HG03196 (cell line): ENCODE measurements around the gene DDAH1.

Source experiments
- ATAC-seq: cut with Tn5 transposase; IDR thresholded peaks from one replicate; pipeline ENCODE4 v1.9.1; 2021; ENCODE audit not compliant: unreplicated experiment

DDAH1 gene

GRCh38 chr1:85397490-85398032 lies 67.4 kb downstream of the DDAH1 start:
- ATAC-seq, result no peak

DNA sequence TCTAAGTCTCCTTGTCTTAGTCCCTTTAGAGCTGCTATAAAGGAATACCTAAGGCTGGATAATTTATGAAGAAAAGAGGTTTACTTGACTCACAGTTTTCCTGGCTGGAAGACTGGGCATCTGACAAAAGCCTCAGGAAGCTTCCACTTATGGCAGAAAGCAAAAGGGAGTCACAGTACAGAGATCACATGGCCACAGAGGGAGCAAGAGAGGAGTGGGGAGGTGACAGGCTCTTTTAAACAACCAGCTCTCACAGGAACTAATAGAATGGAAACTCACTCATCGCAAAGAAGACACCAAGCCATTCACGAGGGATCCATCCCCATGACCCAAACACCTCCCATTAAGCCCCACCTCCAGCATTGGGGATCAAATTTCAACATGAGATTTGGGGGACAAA lies 68.8 kb downstream of the DDAH1 start:
- no peak for ATAC-seq

GRCh38 chr1:85394130-85394529 lies 70.8 kb downstream of the DDAH1 start:
- no peak for ATAC-seq

GRCh38 chr1:85393490-85393889 lies 71.5 kb downstream of the DDAH1 start:
- ATAC-seq, result no peak

DNA sequence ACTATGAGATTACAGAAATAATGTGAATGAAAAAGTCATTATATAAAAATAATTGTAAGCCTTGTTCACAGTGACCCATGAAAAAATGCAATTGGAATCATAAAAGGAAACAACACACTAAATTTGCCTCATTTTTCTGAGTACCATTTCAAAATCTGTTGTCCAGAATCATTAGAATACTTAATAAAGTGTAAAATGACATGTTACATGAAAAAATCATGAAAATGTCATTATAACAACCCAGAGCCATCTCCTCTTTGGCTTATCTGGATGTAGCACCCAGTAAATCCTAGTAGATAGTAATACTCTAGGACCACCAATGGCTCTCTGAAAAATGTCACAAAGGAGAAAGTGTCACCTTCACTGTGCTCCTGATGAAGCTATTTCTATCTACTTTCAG lies 76.5 kb downstream of the DDAH1 start:
- no peak for ATAC-seq

DNA sequence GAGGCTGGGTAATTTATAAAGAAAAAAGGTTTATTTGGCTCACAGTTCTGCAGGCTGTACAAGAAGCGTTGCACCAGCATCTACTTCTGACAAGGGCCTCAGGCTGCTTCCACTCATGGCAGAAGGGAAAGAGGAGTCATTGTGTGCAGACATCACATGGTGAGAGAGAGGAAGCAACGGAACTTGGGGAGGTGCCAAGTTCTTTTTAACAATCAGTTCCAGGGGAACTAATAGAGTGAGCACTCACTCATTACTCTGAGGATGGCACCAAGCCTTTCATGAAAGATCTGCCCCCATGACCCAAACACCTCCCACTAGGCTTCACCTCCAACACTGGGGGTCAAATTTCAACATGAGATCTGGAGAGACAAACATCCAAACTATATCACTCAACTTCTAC lies 77.2 kb downstream of the DDAH1 start:
- ATAC-seq, result no peak

GRCh38 chr1:85386068-85386722 lies 78.8 kb downstream of the DDAH1 start:
- ATAC-seq, result no peak

DNA sequence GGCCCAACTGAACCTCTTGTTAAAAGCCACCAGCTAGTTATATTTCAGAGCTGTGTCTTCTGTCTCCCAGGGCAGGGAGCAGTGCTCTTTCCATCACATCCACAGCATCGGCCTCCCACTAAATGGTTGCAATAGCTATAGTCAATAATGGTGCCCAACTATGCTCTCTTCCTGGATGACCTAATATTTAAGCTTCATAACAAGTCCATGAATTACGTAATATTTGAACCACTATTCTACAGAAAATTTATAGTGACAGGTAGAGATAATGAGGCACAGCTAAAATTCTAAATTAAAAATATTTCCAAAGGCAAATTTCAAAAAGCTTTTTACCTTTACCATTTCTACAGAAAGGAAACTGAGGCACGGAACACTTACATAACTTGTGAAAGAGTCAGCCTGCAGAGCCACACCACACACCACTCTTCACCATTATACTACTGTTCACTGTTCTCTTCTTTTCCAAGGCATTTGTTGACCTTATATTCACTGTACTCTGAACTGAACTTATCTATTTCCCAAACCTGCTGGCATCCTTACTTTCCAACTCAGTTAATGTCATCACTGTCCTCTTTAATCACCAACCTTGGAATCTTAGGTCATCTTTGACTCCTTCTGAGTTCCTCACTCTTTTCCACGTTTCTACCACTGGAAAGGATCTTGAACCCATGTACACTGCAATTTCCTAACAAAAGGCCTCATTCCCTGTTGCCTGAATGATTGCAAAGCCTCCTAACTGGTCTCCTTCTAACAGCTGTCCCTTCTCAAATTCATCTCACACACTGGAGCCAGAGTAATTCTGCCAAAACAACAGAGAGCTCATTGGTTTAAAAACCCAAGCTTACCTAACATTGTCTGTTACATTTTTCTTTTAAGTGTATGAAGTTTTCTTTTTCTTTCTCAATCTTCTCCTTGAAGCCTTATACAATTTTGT lies 85.5 kb downstream of the DDAH1 start:
- no peak for ATAC-seq

- no peak for ATAC-seq
These were observed 86.4 kb downstream of the DDAH1 start for GRCh38 chr1:85378534-85378933.

DNA sequence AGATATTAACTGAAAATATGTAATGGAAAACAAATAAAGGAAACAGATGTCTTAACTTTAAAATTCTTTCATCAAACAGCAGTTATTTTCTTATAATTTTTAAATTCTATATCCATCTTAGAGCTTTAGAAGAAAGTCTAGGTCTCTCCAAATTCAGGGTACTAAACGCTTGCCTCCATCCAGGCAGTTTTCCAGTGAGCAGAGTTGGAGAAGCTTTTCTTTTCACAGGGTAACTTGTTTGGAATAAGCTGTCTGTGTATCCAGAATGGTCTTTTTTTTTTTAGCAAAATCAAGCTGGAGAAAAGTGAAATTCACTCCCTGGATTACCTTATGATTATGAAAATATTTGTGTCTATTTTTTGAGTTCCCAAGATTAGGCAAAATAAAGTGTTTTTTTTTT lies 88.6 kb downstream of the DDAH1 start:
- no peak for ATAC-seq

- no peak for ATAC-seq
These were observed 89.5 kb downstream of the DDAH1 start for GRCh38 chr1:85375493-85375892.

DNA sequence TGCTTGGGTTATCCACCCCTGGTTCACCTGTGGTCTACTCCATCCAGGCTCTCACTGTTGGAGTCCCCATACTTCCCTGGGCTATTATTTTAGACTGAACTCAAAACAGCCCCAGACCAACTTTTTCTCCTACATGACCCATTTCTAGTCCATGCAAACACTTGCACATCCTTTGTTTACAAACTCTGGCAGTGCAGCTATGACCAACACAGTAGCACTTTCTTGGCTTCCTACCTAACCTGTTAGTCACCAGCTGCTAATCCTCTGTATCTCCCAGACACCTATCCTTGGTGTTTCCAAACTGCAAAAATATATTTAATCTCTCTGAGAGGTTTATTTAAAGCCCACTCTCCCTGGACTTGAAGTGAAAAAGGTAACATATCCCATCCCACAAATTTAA lies 90.8 kb downstream of the DDAH1 start:
- no peak for ATAC-seq

DNA sequence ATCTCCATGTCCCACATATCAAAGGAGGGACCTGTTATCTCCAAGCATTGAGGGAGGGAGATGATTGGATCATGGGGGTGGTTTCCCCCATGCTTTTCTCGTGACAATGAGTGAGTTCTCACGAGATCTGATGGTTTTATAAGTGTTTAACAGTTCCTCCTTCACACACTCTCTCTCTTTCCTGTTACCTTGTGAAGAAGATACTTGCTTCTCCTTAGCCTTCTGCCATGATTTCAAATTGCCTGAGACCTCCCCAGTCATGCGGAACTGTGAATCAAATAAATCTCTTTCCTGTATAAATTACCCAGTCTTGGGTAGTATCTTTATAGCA lies 91.6 kb downstream of the DDAH1 start:
- no peak for ATAC-seq

DNA sequence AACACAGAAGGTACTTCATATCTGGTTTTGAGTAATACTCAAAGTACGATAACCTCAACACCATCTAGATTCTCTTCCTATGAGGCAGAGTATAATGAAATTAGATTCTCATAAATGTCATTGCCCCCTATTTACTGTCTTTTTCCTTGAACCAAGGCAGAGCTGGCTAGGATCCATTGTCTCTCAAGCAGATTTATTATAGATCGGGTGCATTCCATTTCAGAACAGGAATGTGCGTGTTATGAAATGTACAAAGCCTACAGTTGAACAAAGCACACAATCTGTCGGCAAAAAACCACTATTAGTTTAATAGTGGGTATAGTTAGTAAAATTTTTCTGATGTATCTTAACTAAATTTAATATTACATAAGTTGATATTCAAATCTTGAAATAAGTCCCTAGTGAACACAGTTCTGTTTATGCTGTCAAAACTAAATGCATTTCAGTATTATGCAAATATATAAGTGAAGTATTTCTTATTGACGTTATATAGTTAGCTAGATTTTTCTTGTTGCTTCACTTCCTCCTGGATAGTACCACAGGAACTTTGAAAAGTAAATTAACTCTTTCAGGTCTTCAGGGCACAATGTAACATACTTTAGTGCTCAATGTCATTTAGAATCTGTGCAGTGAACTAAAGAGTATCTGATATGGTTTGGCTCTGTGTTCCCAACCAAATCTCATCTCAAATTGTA lies 92.1 kb downstream of the DDAH1 start:
- no peak for ATAC-seq

- ATAC-seq, result no peak
These were observed 93.9 kb downstream of the DDAH1 start for GRCh38 chr1:85371021-85371420.

GRCh38 chr1:85368073-85368770 lies 96.7 kb downstream of the DDAH1 start:
- ATAC-seq, result no peak

- ATAC-seq, result no peak
These were observed 98.4 kb downstream of the DDAH1 start for GRCh38 chr1:85366391-85367170.

DNA sequence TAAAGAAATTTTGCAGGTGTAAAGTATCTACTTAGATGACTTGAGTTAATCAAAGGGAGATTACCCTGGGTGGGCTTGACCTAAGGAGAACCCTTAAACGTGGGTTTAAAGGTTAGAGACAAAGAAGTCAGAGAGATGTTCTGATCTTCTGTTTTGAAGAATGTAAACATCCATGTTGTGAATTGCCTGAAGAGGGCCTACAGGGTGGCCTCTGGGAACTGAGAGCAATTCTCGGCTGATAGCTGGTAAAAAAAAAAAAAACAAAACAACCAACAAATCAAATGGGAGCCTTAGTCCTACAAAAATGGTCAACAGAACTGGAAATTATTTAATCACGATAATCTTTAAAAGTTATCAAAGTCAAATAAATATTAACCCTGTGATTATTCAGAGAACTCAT lies 99.1 kb downstream of the DDAH1 start:
- no peak for ATAC-seq

DNA sequence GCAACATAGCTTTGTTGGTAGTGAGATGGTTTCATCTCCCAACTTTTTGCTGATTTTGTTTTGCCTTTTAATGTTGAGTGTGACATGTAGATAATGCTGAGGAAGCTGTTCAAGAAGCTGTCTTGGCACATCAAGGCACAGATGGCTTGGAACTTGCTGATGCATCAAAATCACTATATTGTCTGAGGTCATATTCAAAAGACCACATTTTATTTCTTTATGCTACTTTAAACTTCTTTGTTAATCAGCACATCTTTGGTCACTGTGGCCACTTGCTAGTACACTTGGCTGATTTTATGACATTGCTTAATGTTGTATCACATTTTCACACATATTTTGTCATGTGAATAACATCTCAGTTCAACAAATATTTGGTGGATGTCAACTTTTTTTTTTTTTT lies 101.4 kb downstream of the DDAH1 start:
- no peak for ATAC-seq

DNA sequence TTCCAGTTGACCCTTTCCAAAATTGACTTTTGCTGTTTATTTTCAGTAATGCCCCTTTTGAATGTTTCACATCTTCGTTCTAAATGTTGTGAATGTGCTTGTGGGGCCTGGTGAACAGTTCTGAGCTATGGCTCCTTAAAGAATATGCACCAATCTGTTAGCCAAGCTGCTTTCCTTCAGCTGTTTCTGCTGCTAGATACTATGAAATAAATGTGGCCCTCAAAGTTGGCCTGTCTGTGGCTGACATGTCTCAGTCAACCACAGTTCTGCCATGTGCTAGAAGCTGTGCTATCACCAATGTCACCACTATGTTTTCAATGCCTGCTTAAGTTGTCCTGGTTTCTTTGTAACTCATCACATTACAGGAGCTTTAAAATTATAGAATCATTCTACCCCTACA lies 101.9 kb downstream of the DDAH1 start:
- no peak for ATAC-seq
